Fibroblast of lung (primary cell): Measurements from ENCODE around the gene POPDC2. TPM values are rescaled to one million over a fixed set of nuclear protein-coding genes. Genes with fewer than 3 reads are reported as not detected.

ENCODE experiments used
- DNase-seq, 2 donors: peaks; one replicate each; pipeline versions ENCODE4 v3.0.0 to v3.0.0-alpha.2; 2010; ENCODE audit warnings: low read depth in 2 of 2
- H2AFZ ChIP-seq: 2 replicates; pipeline ENCODE4 v1.5.1; 2012; ENCODE audit warnings: low read length, control low read depth, inconsistent platforms
- H3K27ac ChIP-seq: 2 replicates; pipeline ENCODE4 v1.5.1; 2011; ENCODE audit warnings: low read length, control low read depth; ENCODE audit not compliant: insufficient read depth
- H3K27me3 ChIP-seq: 2 replicates; pipeline ENCODE4 v1.5.1; 2011; ENCODE audit warnings: mild to moderate bottlenecking, low read length; ENCODE audit not compliant: control insufficient read depth, insufficient read depth
- H3K36me3 ChIP-seq: 2 replicates; pipeline ENCODE4 v1.5.1; 2011; ENCODE audit warnings: low read length; ENCODE audit not compliant: control insufficient read depth, insufficient read depth
- H3K4me1 ChIP-seq: 2 replicates; pipeline ENCODE4 v1.5.1; 2011; ENCODE audit warnings: low read length; ENCODE audit not compliant: control insufficient read depth, insufficient read depth; ENCODE audit errors: extremely low read depth
- H3K4me2 ChIP-seq: 2 replicates; pipeline ENCODE4 v1.5.1; 2011; ENCODE audit warnings: low read length, control low read depth; ENCODE audit not compliant: insufficient read depth; ENCODE audit errors: extremely low read depth
- H3K4me3 ChIP-seq, 4 experiments: fragments of 200-600 bp in 1 of 4; sonication (generic) in 1 of 4; replicated peaks in 1 of 4; 2 replicates each; pipeline ENCODE4 v1.5.1; 2011 to 2016; ENCODE audit warnings: low read length in 4 of 4, low read depth in 3 of 4, mild to moderate bottlenecking in 3 of 4, control low read depth in 2 of 4, inconsistent platforms in 1 of 4, mixed read lengths in 1 of 4; ENCODE audit not compliant: insufficient read depth in 1 of 4; ENCODE audit errors: control extremely low read depth in 1 of 4
- H3K79me2 ChIP-seq: 2 replicates; pipeline ENCODE4 v1.5.1; 2012; ENCODE audit warnings: mild to moderate bottlenecking, low read length, inconsistent platforms; ENCODE audit not compliant: control insufficient read depth, insufficient read depth
- H3K9ac ChIP-seq: 2 replicates; pipeline ENCODE4 v1.5.1; 2011; ENCODE audit warnings: mild to moderate bottlenecking, low read length, control low read depth; ENCODE audit not compliant: insufficient read depth
- H3K9me3 ChIP-seq: 2 replicates; pipeline ENCODE4 v1.5.1; 2012; ENCODE audit warnings: low read depth, low read length; ENCODE audit not compliant: control insufficient read depth, insufficient read depth
- H4K20me1 ChIP-seq: 2 replicates; pipeline ENCODE4 v1.5.1; 2011; ENCODE audit warnings: low read length; ENCODE audit not compliant: control insufficient read depth, insufficient read depth; ENCODE audit errors: extremely low read depth
- EZH2 ChIP-seq: IDR thresholded peaks from 2 replicates; pipeline ENCODE4 v1.5.1; 2012; ENCODE audit warnings: low read length, control low read depth, mild to moderate bottlenecking; ENCODE audit errors: missing control alignments
- polyA plus RNA-seq, 2 donors: library from polyadenylated mRNA; depleted of rRNA in 1 of 2; stranded (reverse) in 1 of 2; unstranded in 1 of 2; fragments of >200 nt; gene quantifications; 2 replicates each; pipeline ENCODE4 v1.2.1, GENCODE V29; 2011 to 2012; ENCODE audit warnings: missing spikeins in 1 of 2
- total RNA-seq: library from RNA; depleted of rRNA; stranded (reverse); fragments of >200 nt; gene quantifications from 2 replicates; pipeline ENCODE4 v1.2.1, GENCODE V29; 2014
- TF ChIP-seq, protein P1 (sequence below), 2 donors: IDR thresholded peaks in 1 of 2; conservative IDR thresholded peaks in 1 of 2; 1 replicate in 1 of 2; 2 replicates in 1 of 2; pipeline ENCODE4 v1.5.1; 2011 to 2012; ENCODE audit warnings: low read length in 2 of 2, control low read depth in 1 of 2, inconsistent platforms in 1 of 2, low read depth in 1 of 2, mild to moderate bottlenecking in 1 of 2

Gene POPDC2
- total and polyA plus RNA-seq, 2 donors (not counting 1 experiment from before 2014, with no cell fraction given): 0.17 to 0.26 TPM

DNA sequence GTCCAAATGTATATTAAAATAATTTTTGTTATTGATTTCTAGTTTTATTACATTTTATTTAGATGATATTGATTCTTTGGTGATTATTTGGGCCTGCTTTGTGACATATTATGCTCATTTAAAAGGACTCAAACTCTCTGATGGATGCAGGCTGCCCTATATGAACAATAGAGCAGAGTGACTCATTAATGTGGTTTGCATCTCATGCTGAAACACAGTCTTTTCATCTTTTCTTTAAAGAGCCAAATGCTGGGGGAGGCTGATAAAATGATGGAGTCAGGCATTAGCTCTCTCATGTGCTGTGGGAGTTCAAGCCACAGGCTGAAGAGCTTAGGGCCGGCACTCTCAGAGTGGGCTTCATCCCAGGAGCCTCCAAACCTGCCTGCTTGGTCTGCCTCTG, 55.5 kb downstream of the POPDC2 start:
- Histone ChIP-seq H3K4me3 (no peak overlapping the region), H3K9ac (no peak overlapping the region), H3K4me2 (no peak overlapping the region), H3K27me3 (peaks cover 3% of the 10 kb centered on the region), H2AFZ (no peak overlapping the region), H3K36me3 (no peaks in the 10 kb centered on the region), H3K79me2 (no peaks in the 10 kb centered on the region), H3K9me3 (no peaks in the 10 kb centered on the region), H3K27ac (no peak overlapping the region), H4K20me1 (no peaks in the 10 kb centered on the region), H3K4me1 (no peaks in the 10 kb centered on the region)
- peak; percentile 31 to 84 for DNase-seq
- no peak for TF ChIP-seq EZH2
- TF ChIP-seq, protein P1, sequence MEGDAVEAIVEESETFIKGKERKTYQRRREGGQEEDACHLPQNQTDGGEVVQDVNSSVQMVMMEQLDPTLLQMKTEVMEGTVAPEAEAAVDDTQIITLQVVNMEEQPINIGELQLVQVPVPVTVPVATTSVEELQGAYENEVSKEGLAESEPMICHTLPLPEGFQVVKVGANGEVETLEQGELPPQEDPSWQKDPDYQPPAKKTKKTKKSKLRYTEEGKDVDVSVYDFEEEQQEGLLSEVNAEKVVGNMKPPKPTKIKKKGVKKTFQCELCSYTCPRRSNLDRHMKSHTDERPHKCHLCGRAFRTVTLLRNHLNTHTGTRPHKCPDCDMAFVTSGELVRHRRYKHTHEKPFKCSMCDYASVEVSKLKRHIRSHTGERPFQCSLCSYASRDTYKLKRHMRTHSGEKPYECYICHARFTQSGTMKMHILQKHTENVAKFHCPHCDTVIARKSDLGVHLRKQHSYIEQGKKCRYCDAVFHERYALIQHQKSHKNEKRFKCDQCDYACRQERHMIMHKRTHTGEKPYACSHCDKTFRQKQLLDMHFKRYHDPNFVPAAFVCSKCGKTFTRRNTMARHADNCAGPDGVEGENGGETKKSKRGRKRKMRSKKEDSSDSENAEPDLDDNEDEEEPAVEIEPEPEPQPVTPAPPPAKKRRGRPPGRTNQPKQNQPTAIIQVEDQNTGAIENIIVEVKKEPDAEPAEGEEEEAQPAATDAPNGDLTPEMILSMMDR (conservative IDR thresholded peaks at IDR 0.05 in 1 of 2, IDR thresholded peaks at IDR 0.05 in 1 of 2; ENCODE audit: low read depth in 1 of 2, low read length in 2 of 2): no peak

DNA sequence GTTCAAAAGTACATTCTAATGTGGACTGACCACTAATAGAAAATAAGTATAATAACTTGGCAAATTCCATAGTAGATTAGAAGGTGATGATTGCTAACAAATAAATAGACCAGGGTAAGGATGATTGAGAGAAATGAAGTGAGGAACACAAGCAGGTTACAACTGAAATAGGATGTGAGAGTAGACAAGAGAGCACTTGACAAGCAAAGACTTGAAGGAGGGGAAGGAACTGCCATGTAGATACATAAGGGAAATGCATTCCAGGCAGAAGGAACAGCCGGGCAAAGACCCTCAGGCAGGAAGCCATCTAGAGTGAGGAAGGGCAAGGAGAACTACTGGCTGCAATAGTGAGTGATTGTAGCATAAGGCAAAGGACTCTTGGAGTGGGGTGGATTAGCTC, 57.7 kb downstream of the POPDC2 start:
- peaks cover 3% of the 10 kb centered on the region for H3K27me3 ChIP-seq
- H4K20me1 ChIP-seq: no peaks in the 10 kb centered on the region
- no peak overlapping the region for H2AFZ ChIP-seq
- no peak overlapping the region for H3K27ac ChIP-seq
- no peak overlapping the region for H3K4me2 ChIP-seq
- TF ChIP-seq, protein P1 (conservative IDR thresholded peaks at IDR 0.05 in 1 of 2, IDR thresholded peaks at IDR 0.05 in 1 of 2; ENCODE audit: low read depth in 1 of 2, low read length in 2 of 2): no peak
- TF ChIP-seq EZH2: no peak
- H3K36me3 ChIP-seq: no peaks in the 10 kb centered on the region
- no peaks in the 10 kb centered on the region for H3K4me1 ChIP-seq
- H3K4me3 ChIP-seq: no peak overlapping the region
- H3K79me2 ChIP-seq: no peaks in the 10 kb centered on the region
- no peak overlapping the region for H3K9ac ChIP-seq
- DNase-seq: no peak
- no peaks in the 10 kb centered on the region for H3K9me3 ChIP-seq

DNA sequence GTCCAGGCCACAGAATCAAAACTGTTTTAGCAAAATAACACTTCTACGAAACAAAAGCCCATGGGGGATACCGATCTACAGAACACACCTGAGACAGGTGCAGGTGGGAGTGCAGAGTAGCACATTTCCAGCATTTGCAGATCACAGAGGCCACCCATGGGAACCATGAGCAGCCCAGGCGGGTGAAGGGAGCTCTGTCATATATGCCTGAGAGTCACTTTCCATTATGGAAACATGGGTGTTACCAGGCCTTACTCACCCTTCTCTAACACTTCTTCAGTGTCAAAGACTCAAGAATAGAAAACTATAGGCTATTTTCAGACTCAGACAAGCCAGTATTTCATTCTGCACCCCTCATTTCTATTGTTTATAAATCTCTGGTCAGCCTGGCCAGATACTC, 59.2 kb downstream of the POPDC2 start:
- no peak overlapping the region for H2AFZ ChIP-seq
- DNase-seq: no peak
- H3K9me3 ChIP-seq: no peaks in the 10 kb centered on the region
- no peak overlapping the region for H3K9ac ChIP-seq
- no peaks in the 10 kb centered on the region for H3K79me2 ChIP-seq
- no peaks in the 10 kb centered on the region for H3K36me3 ChIP-seq
- no peak overlapping the region for H3K27ac ChIP-seq
- no peak for TF ChIP-seq EZH2
- TF ChIP-seq, protein P1 (conservative IDR thresholded peaks at IDR 0.05 in 1 of 2, IDR thresholded peaks at IDR 0.05 in 1 of 2; ENCODE audit: low read depth in 1 of 2, low read length in 2 of 2): no peak
- no peak overlapping the region for H3K4me2 ChIP-seq
- no peaks in the 10 kb centered on the region for H3K4me1 ChIP-seq
- H4K20me1 ChIP-seq: no peaks in the 10 kb centered on the region
- no peaks in the 10 kb centered on the region for H3K27me3 ChIP-seq
- H3K4me3 ChIP-seq: no peak overlapping the region
